HG02885 (cell line): ENCODE results near the gene RCOR2.
A peak's percentile ranks its signal among the peaks of the same experiment; 100 is the strongest.

ENCODE experiments used
- ATAC-seq: cut with Tn5 transposase; IDR thresholded peaks from one replicate; pipeline ENCODE4 v1.9.1; 2021; ENCODE audit warnings: mild to moderate bottlenecking; ENCODE audit not compliant: unreplicated experiment, poor library complexity

Gene RCOR2

GRCh38 chr11:63908631-63909401 is 8.1 kb downstream of the RCOR2 start:
- ATAC-seq, result no peak

- no peak for ATAC-seq
Measured at GRCh38 chr11:63907808-63908530, 9.0 kb downstream of the RCOR2 start.

- no peak for ATAC-seq
Measured at GRCh38 chr11:63907063-63907462, 9.9 kb downstream of the RCOR2 start.

GRCh38 chr11:63906585-63906984 is 10.4 kb downstream of the RCOR2 start:
- ATAC-seq, result no peak

GRCh38 chr11:63906087-63906486 is 10.9 kb downstream of the RCOR2 start:
- ATAC-seq, result no peak

- ATAC-seq, result no peak
Measured at GRCh38 chr11:63905179-63905578, 11.8 kb downstream of the RCOR2 start.

GRCh38 chr11:63904743-63905142 is 12.2 kb downstream of the RCOR2 start:
- ATAC-seq, result no peak

GRCh38 chr11:63903884-63904283 is 13.1 kb downstream of the RCOR2 start:
- no peak for ATAC-seq

- ATAC-seq, result no peak
Measured at GRCh38 chr11:63901660-63902059, 15.3 kb downstream of the RCOR2 start.

- no peak for ATAC-seq
Measured at GRCh38 chr11:63897459-63898146, 19.4 kb downstream of the RCOR2 start.

GRCh38 chr11:63896071-63896470 is 20.9 kb downstream of the RCOR2 start:
- ATAC-seq, result no peak

GRCh38 chr11:63893355-63893754 is 23.6 kb downstream of the RCOR2 start:
- ATAC-seq, result no peak

GRCh38 chr11:63892228-63892627 is 24.7 kb downstream of the RCOR2 start:
- ATAC-seq, result no peak

GRCh38 chr11:63890368-63890767 is 26.6 kb downstream of the RCOR2 start:
- ATAC-seq, result no peak

- no peak for ATAC-seq
Measured at GRCh38 chr11:63889344-63889743, 27.6 kb downstream of the RCOR2 start.

GRCh38 chr11:63888170-63889086 is 28.5 kb downstream of the RCOR2 start:
- ATAC-seq, result peak; percentile 64

GRCh38 chr11:63887386-63887999 is 29.5 kb downstream of the RCOR2 start:
- no peak for ATAC-seq

GRCh38 chr11:63884196-63884932 is 32.6 kb downstream of the RCOR2 start:
- no peak for ATAC-seq

GRCh38 chr11:63883791-63884190 is 33.2 kb downstream of the RCOR2 start:
- no peak for ATAC-seq
